ENCODE data around the gene SLCO3A1.

The SLCO3A1 gene

GRCh38 chr15:91816942-91817341 is 36.6 kb upstream of the SLCO3A1 start:
- no peak overlapping the region for H3K27ac ChIP-seq (replicated peaks)
- TF ChIP-seq REST (IDR thresholded peaks at IDR 0.05; ENCODE audit: insufficient replicate concordance, low read depth) (no peak), GABPA (IDR thresholded peaks at IDR 0.05; ENCODE audit: low read depth) (no peak), POLR2AphosphoS5 (IDR thresholded peaks at IDR 0.05; ENCODE audit: low read depth) (no peak), SPI1 (IDR thresholded peaks at IDR 0.05; ENCODE audit: borderline replicate concordance, low read depth) (no peak), CTCF (IDR thresholded peaks at IDR 0.05; ENCODE audit: insufficient read depth, low read length) (no peak)
- H3K4me3 ChIP-seq (replicated peaks; ENCODE audit: insufficient read depth, low read length) = no peak overlapping the region
- DNase-seq (ENCODE audit: low read depth in 1 of 2, low spot score in 1 of 2) = no peak
- no peaks in the 10 kb centered on the region for H3K27me3 ChIP-seq (ENCODE audit: insufficient read depth, poor library complexity, severe bottlenecking)

DNA sequence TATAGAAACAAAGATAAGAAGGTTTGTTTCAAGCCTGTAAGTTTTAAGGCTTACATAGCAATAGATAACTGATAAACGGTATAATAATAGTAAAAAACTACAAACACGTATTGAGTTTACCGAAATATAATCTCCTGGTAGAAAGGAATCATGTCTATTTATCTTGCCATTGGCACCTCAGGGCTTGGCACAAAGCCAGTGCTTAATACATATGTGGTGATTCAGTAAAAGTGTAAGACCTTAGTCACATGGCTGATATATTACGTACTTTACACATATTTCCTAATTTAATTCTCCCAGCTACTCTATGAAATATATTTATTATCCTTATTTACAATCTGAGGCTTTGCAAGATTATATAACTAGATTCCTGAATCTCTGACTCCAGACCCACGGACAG is 32.0 kb upstream of the SLCO3A1 start:
- no peak for TF ChIP-seq POLR2AphosphoS5 (IDR thresholded peaks at IDR 0.05; ENCODE audit: low read depth)
- TF ChIP-seq SPI1 (IDR thresholded peaks at IDR 0.05; ENCODE audit: borderline replicate concordance, low read depth) = no peak
- TF ChIP-seq GABPA (IDR thresholded peaks at IDR 0.05; ENCODE audit: low read depth) = no peak
- no peak for TF ChIP-seq REST (IDR thresholded peaks at IDR 0.05; ENCODE audit: insufficient replicate concordance, low read depth)
- TF ChIP-seq CTCF (IDR thresholded peaks at IDR 0.05; ENCODE audit: insufficient read depth, low read length) = no peak
- H3K27ac ChIP-seq (replicated peaks) = no peak overlapping the region
- no peaks in the 10 kb centered on the region for H3K27me3 ChIP-seq (ENCODE audit: insufficient read depth, poor library complexity, severe bottlenecking)
- no peak for DNase-seq (ENCODE audit: low read depth in 1 of 2, low spot score in 1 of 2)
- H3K4me3 ChIP-seq (replicated peaks; ENCODE audit: insufficient read depth, low read length) = no peak overlapping the region

DNA sequence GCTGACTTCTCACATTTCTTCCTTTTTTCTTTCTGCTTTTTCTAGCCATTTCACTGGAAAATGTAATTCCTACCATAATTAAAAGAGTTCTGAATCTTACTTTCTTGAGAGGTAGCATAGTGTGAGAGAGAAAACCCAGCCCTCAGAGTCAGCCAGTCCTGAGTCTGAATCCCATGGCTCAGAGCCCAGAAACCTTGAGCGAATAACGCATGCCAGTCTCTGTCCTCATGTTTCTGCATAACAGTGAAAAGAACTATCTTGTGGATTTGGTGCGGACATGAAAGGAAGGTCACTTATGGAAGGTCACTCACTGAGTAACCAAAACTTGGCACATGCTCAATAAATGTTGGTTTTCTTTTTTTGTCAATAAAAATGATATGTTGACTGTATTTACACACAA is 29.3 kb upstream of the SLCO3A1 start:
- H3K27me3 ChIP-seq (ENCODE audit: insufficient read depth, poor library complexity, severe bottlenecking) = no peaks in the 10 kb centered on the region

More for the DNA sequence above, 29.3 kb upstream of the SLCO3A1 start:
- no peak overlapping the region for H3K27ac ChIP-seq (replicated peaks)
- TF ChIP-seq SPI1 (IDR thresholded peaks at IDR 0.05; ENCODE audit: borderline replicate concordance, low read depth) (no peak), GABPA (IDR thresholded peaks at IDR 0.05; ENCODE audit: low read depth) (no peak), POLR2AphosphoS5 (IDR thresholded peaks at IDR 0.05; ENCODE audit: low read depth) (no peak), CTCF (IDR thresholded peaks at IDR 0.05; ENCODE audit: insufficient read depth, low read length) (no peak), REST (IDR thresholded peaks at IDR 0.05; ENCODE audit: insufficient replicate concordance, low read depth) (no peak)
- no peak for DNase-seq (ENCODE audit: low read depth in 1 of 2, low spot score in 1 of 2)
- no peak overlapping the region for H3K4me3 ChIP-seq (replicated peaks; ENCODE audit: insufficient read depth, low read length)

All from HL-60 (cell line).